H1 (cell line): ENCODE measurements around the gene ZRANB3. TPM values are rescaled to one million over a fixed set of nuclear protein-coding genes. Genes with fewer than 3 reads are reported as not detected.

ENCODE experiments used
- CTCF ChIA-PET: fragments of 300-600 bp; sonication (Branson Sonifier 250); formaldehyde crosslinking; loops from one replicate; lab custom pipeline; 2021; ENCODE audit not compliant: partially characterized antibody; lab: Charles Lee
- POLR2A ChIA-PET: fragments of 300-600 bp; sonication (Branson Sonifier 250); formaldehyde crosslinking; loops from one replicate; lab custom pipeline; 2021; ENCODE audit warnings: inconsistent platforms; ENCODE audit not compliant: partially characterized antibody; lab: Charles Lee
- DNase-seq, 2 experiments: peaks; one replicate each; pipeline versions ENCODE4 v3.0.0 to v3.0.0-alpha.2; 2010 to 2022; ENCODE audit warnings: low spot score in 2 of 2, low read depth in 1 of 2, mixed read lengths in 1 of 2
- FAIRE-seq: peaks from 2 replicates; lab custom pipeline; 2011; peaks lifted over from hg19 to GRCh38; lab: Jason Lieb, UNC
- H2AFZ ChIP-seq: 2 replicates; pipeline ENCODE4 v1.8.1; 2012; ENCODE audit warnings: low read length, inconsistent platforms
- H2AK5ac ChIP-seq: 2 replicates; pipeline ENCODE4 v1.6.1; 2013; ENCODE audit warnings: low read depth, low read length
- H2BK120ac ChIP-seq: replicated peaks from 2 replicates; pipeline ENCODE3; 2013; ENCODE audit warnings: low read depth, low read length, inconsistent platforms
- H2BK12ac ChIP-seq: 2 replicates; pipeline ENCODE4 v1.6.1; 2013; ENCODE audit warnings: low read depth, low read length
- H2BK15ac ChIP-seq: 2 replicates; pipeline ENCODE4 v1.6.1; 2013; ENCODE audit warnings: low read length
- H2BK20ac ChIP-seq: 2 replicates; pipeline ENCODE4 v1.6.1; 2013; ENCODE audit warnings: low read length
- H2BK5ac ChIP-seq: 2 replicates; pipeline ENCODE4 v1.6.1; 2013; ENCODE audit warnings: low read depth, low read length
- H3K14ac ChIP-seq: 2 replicates; pipeline ENCODE4 v1.6.1; 2013; ENCODE audit warnings: inconsistent platforms; ENCODE audit not compliant: insufficient read length
- H3K18ac ChIP-seq: 2 replicates; pipeline ENCODE4 v1.6.1; 2013; ENCODE audit warnings: low read length; ENCODE audit errors: extremely low read depth
- H3K23ac ChIP-seq: 2 replicates; pipeline ENCODE4 v1.6.1; 2013; ENCODE audit warnings: inconsistent platforms; ENCODE audit not compliant: insufficient read length
- H3K23me2 ChIP-seq: 2 replicates; pipeline ENCODE4 v1.6.1; 2013; ENCODE audit warnings: low read depth, low read length
- H3K27ac ChIP-seq: 2 replicates; pipeline ENCODE4 v1.6.1; 2011; ENCODE audit warnings: low read depth, low read length, inconsistent platforms
- H3K27me3 ChIP-seq, 4 experiments: replicated peaks in 1 of 4; 1 replicate in 1 of 4; 2 replicates in 3 of 4; pipeline versions ENCODE4 v1.6.1 to v1.8.1; 2011 to 2013; ENCODE audit warnings: low read length in 3 of 4, mild to moderate bottlenecking in 3 of 4, inconsistent platforms in 2 of 4, mixed read lengths in 2 of 4, moderate library complexity in 1 of 4; ENCODE audit not compliant: control insufficient read depth in 3 of 4, insufficient read depth in 3 of 4; ENCODE audit errors: extremely low read depth in 1 of 4
- H3K36me3 ChIP-seq, 4 experiments: 2 replicates each; pipeline versions ENCODE4 v1.6.1 to v1.8.1; 2011 to 2013; ENCODE audit warnings: mild to moderate bottlenecking in 4 of 4, low read length in 3 of 4, moderate library complexity in 2 of 4, control low read depth in 1 of 4, inconsistent platforms in 1 of 4; ENCODE audit not compliant: insufficient read depth in 4 of 4, control insufficient read depth in 2 of 4
- H3K4ac ChIP-seq: replicated peaks from 2 replicates; pipeline ENCODE3; 2013; ENCODE audit warnings: low read length, low read depth, mixed read lengths, inconsistent platforms; ENCODE audit not compliant: insufficient read length
- H3K4me1 ChIP-seq, 4 experiments: replicated peaks in 1 of 4; 1 replicate in 1 of 4; 2 replicates in 3 of 4; pipeline versions ENCODE4 v1.6.1 to v1.8.1; 2011 to 2013; ENCODE audit warnings: low read length in 3 of 4, inconsistent platforms in 2 of 4, mixed read lengths in 1 of 4; ENCODE audit not compliant: insufficient read depth in 4 of 4, control insufficient read depth in 3 of 4
- H3K4me2 ChIP-seq, 2 experiments: 2 replicates each; pipeline versions ENCODE4 v1.6.1 to v1.8.1; 2011 to 2013; ENCODE audit warnings: low read depth in 2 of 2, low read length in 2 of 2, control low read depth in 1 of 2, inconsistent platforms in 1 of 2, mild to moderate bottlenecking in 1 of 2; ENCODE audit not compliant: insufficient read depth in 1 of 2
- H3K4me3 ChIP-seq, 4 experiments: fragments of 200-600, 300-600 bp in 1 of 4; sonication (generic), shearing (Covaris generic), sonication (Bioruptor Twin) in 1 of 4; 2 replicates each; pipeline versions ENCODE4 v1.5.1 to v1.8.1; 2011 to 2016; ENCODE audit warnings: low read length in 4 of 4, low read depth in 3 of 4, control low read depth in 2 of 4, inconsistent platforms in 2 of 4, mild to moderate bottlenecking in 2 of 4, mixed read lengths in 1 of 4, moderate library complexity in 1 of 4; ENCODE audit not compliant: insufficient read depth in 2 of 4; ENCODE audit errors: extremely low read depth in 1 of 4
- H3K56ac ChIP-seq: replicated peaks from 2 replicates; pipeline ENCODE3; 2013; ENCODE audit warnings: low read depth, mild to moderate bottlenecking, mixed read lengths, low read length, inconsistent platforms; ENCODE audit not compliant: insufficient read length
- H3K79me1 ChIP-seq: 2 replicates; pipeline ENCODE4 v1.6.1; 2013; ENCODE audit warnings: low read depth, low read length, control low read depth
- H3K79me2 ChIP-seq, 2 experiments: 2 replicates each; pipeline versions ENCODE4 v1.6.1 to v1.8.1; 2012 to 2013; ENCODE audit warnings: low read length in 2 of 2, mild to moderate bottlenecking in 2 of 2, inconsistent platforms in 1 of 2; ENCODE audit not compliant: insufficient read depth in 2 of 2, control insufficient read depth in 1 of 2
- H3K9ac ChIP-seq, 4 experiments: replicated peaks in 1 of 4; 1 replicate in 1 of 4; 2 replicates in 3 of 4; pipeline versions ENCODE4 v1.6.1 to v1.8.1; 2011 to 2013; ENCODE audit warnings: low read depth in 3 of 4, low read length in 3 of 4, control low read depth in 2 of 4, mild to moderate bottlenecking in 2 of 4, moderate library complexity in 2 of 4, inconsistent platforms in 1 of 4; ENCODE audit errors: extremely low read depth in 1 of 4
- H3K9me3 ChIP-seq, 2 experiments: 2 replicates each; pipeline versions ENCODE4 v1.6.1 to v1.8.1; 2012 to 2013; ENCODE audit warnings: mild to moderate bottlenecking in 2 of 2, moderate library complexity in 2 of 2, control low read depth in 1 of 2, inconsistent platforms in 1 of 2, low read depth in 1 of 2, low read length in 1 of 2, mixed read lengths in 1 of 2; ENCODE audit not compliant: insufficient read depth in 2 of 2
- H4K20me1 ChIP-seq, 2 experiments: replicated peaks in 1 of 2; 2 replicates each; pipeline versions ENCODE3 to v1.8.1; 2011 to 2013; ENCODE audit warnings: inconsistent platforms in 2 of 2, low read length in 2 of 2, mild to moderate bottlenecking in 1 of 2; ENCODE audit not compliant: insufficient read depth in 2 of 2, control insufficient read depth in 1 of 2
- H4K5ac ChIP-seq: 2 replicates; pipeline ENCODE4 v1.6.1; 2013; ENCODE audit warnings: low read length, low read depth, mixed read lengths, inconsistent platforms; ENCODE audit not compliant: insufficient read length
- H4K8ac ChIP-seq: 2 replicates; pipeline ENCODE4 v1.8.0; 2013; ENCODE audit warnings: mild to moderate bottlenecking, moderate library complexity, low read length, inconsistent platforms; ENCODE audit not compliant: insufficient read depth; ENCODE audit errors: extremely low read depth
- H4K91ac ChIP-seq: replicated peaks from 2 replicates; pipeline ENCODE3; 2013; ENCODE audit warnings: low read length, mixed read lengths, inconsistent platforms; ENCODE audit not compliant: insufficient read length
- EZH2 ChIP-seq: fragments of 200-600 bp; sonication (generic); IDR thresholded peaks from 2 replicates; pipeline ENCODE4 v1.7.1; 2012; ENCODE audit warnings: low read depth, mild to moderate bottlenecking, moderate library complexity, low read length, inconsistent platforms; ENCODE audit not compliant: severe bottlenecking
- NANOG ChIP-seq: IDR thresholded peaks from 2 replicates; pipeline ENCODE4 v1.6.1; 2011; ENCODE audit warnings: low read length, low read depth, mild to moderate bottlenecking, inconsistent platforms; ENCODE audit not compliant: insufficient read depth, poor library complexity, severe bottlenecking
- RFX5 ChIP-seq: IDR thresholded peaks from 2 replicates; pipeline ENCODE4 v1.6.1; 2011; ENCODE audit warnings: low read depth, low read length, improper control_type of control experiment, borderline replicate concordance
- SP2 ChIP-seq: IDR thresholded peaks from 2 replicates; pipeline ENCODE4 v1.6.1; 2012; ENCODE audit warnings: mild to moderate bottlenecking, low read length, inconsistent platforms
- TCF12 ChIP-seq: IDR thresholded peaks from 2 replicates; pipeline ENCODE4 v1.6.1; 2011; ENCODE audit warnings: low read depth, mild to moderate bottlenecking, low read length
- TEAD4 ChIP-seq: IDR thresholded peaks from 2 replicates; pipeline ENCODE4 v1.6.1; 2012; ENCODE audit warnings: low read depth, low read length, inconsistent platforms, mixed read lengths
- WGBS, 2 experiments: shearing (Covaris generic) in 1 of 2; methylation state at CpG; one replicate each; pipeline versions ENCODE4 v1.1.6 to v1.1.7; 2013 to 2015; ENCODE audit warnings: low lambda C conversion rate in 2 of 2, mixed read lengths in 2 of 2, inconsistent platforms in 1 of 2, low coverage in 1 of 2, missing lambda C conversion rate in 1 of 2; ENCODE audit not compliant: insufficient replicate concordance in 2 of 2, insufficient coverage in 1 of 2, insufficient read length in 1 of 2; ENCODE audit errors: extremely low coverage in 1 of 2, missing lambda C conversion rate in 1 of 2; 5-methylcytosine and 5-hydroxymethylcytosine counted together
- polyA plus RNA-seq, 7 experiments: library from polyadenylated mRNA; depleted of rRNA in 3 of 7; stranded (reverse) in 5 of 7; unstranded in 2 of 7; fragments of >200 nt in 5 of 7; fragments of 200-250 nt in 2 of 7; gene quantifications; 1 replicate in 5 of 7; 2 replicates in 1 of 7; 4 replicates in 1 of 7; pipeline versions ENCODE4 v1.2.1 to v1.2.3, GENCODE V29; 2011 to 2013; ENCODE audit warnings: missing spikeins in 2 of 7, mixed read lengths in 2 of 7
- total RNA-seq: library from RNA; stranded (reverse); fragmentation: NEBNext Ultra II Directional; extraction: Animal tissue kit (Norgen Biotek cat#: 25700); gene quantifications from 2 replicates; pipeline ENCODE4 v1.2.1, GENCODE V29; 2021

Gene ZRANB3
- total and polyA plus RNA-seq, 2 of the 8 experiments (the other 6 are each of a cell fraction or from before 2014, with no cell fraction given) = 4.5 to 19.3 TPM

- Histone ChIP-seq H3K36me3 (no peaks in the 10 kb centered on the region; a peak in 1 of 8 replicates), H2BK5ac (no peak overlapping the region), H3K4me3 (no peak overlapping the region), H2BK12ac (no peak overlapping the region), H2BK15ac (no peak overlapping the region), H3K79me1 (no peaks in the 10 kb centered on the region), H3K56ac (no peak overlapping the region), H3K4me1 (no peaks in the 10 kb centered on the region), H4K5ac (no peak overlapping the region), H2AFZ (no peak overlapping the region), H2BK120ac (no peak overlapping the region), H3K23ac (no peak overlapping the region), H3K27ac (no peak overlapping the region), H4K20me1 (no peaks in the 10 kb centered on the region), H3K4me2 (no peak overlapping the region), H4K8ac (no peak overlapping the region), H3K9ac (no peak overlapping the region), H2AK5ac (no peak overlapping the region), H3K18ac (no peak overlapping the region), H3K4ac (no peak overlapping the region), H4K91ac (no peak overlapping the region), H3K27me3 (no peaks in the 10 kb centered on the region), H3K14ac (no peak overlapping the region), H3K9me3 (no peaks in the 10 kb centered on the region), H3K23me2 (no peaks in the 10 kb centered on the region), H2BK20ac (no peak overlapping the region), H3K79me2 (no peaks in the 10 kb centered on the region)
- 97% methylated on average over 2 of the region's 2 CpGs; no CpG with 5 or more reads in 1 of the 2 experiments for WGBS, 2 experiments
- no peak for FAIRE-seq
- no peak for DNase-seq
- POLR2A ChIA-PET = no interaction called here
- CTCF ChIA-PET = interaction anchor here (0.6 kb wide), 2 partner anchors 100 to 274 kb away, joined by 4 read pairs; no protein-coding TSS in a partner anchor
- no peak for TF ChIP-seq NANOG
- no peak for TF ChIP-seq TCF12
- no peak for TF ChIP-seq RFX5
- TF ChIP-seq TEAD4 = no peak
- TF ChIP-seq EZH2 = no peak
- TF ChIP-seq SP2 = no peak
These were observed 219.1 kb downstream of the ZRANB3 start for GRCh38 chr2:135311962-135312361.
